Measurements from ENCODE around the gene BGLAP. TPM values are rescaled to one million over a fixed set of nuclear protein-coding genes. Genes with fewer than 3 reads are reported as not detected.

The BGLAP gene
- polyA plus RNA-seq, 1 of the 3 experiments (the other 2 are of a cell fraction) = 1.1 TPM

DNA sequence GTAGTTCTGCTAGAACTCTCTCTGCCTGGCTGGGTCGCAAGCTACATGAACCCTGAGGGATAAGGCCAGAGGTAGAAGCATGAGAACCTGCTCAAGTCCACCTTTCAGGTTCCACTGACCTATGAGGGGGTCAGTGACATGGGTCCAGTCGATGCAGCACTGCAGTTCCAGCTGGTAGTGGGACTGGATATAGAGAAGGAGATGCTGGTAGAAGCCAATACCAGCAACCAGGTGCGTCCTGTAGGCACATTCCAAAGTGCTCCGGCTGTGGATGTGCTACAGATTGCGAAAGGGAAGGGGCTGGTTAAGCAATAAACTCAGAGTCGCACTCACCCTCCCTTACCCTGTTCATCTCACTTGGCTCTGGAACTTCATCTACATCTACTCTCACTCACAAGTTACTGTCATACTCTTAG lies 35.0 kb downstream of the BGLAP start:
- ChIA-PET CTCF (interaction anchor here (1.4 to 1.5 kb wide), 4 partner anchors 17 to 131 kb away, joined by 3 to 5 read pairs (median 3); no protein-coding TSS in a partner anchor), POLR2A (interaction anchor here (1.0 kb wide), 1 partner anchor 19 kb away, joined by 3 read pairs; no protein-coding TSS in a partner anchor)
- H4K20me1 ChIP-seq (ENCODE audit: insufficient read depth) = peaks cover 31% of the 10 kb centered on the region
- 82% methylated on average over 6 of the region's 6 CpGs for WGBS (ENCODE audit: low lambda C conversion rate)
- no peak for TF ChIP-seq RXRA (IDR thresholded peaks at IDR 0.05; ENCODE audit: borderline replicate concordance, low read depth)
- TF ChIP-seq, protein P1, sequence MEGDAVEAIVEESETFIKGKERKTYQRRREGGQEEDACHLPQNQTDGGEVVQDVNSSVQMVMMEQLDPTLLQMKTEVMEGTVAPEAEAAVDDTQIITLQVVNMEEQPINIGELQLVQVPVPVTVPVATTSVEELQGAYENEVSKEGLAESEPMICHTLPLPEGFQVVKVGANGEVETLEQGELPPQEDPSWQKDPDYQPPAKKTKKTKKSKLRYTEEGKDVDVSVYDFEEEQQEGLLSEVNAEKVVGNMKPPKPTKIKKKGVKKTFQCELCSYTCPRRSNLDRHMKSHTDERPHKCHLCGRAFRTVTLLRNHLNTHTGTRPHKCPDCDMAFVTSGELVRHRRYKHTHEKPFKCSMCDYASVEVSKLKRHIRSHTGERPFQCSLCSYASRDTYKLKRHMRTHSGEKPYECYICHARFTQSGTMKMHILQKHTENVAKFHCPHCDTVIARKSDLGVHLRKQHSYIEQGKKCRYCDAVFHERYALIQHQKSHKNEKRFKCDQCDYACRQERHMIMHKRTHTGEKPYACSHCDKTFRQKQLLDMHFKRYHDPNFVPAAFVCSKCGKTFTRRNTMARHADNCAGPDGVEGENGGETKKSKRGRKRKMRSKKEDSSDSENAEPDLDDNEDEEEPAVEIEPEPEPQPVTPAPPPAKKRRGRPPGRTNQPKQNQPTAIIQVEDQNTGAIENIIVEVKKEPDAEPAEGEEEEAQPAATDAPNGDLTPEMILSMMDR (IDR thresholded peaks at IDR 0.05) = no peak
- no peak for TF ChIP-seq YY1 (IDR thresholded peaks at IDR 0.05; ENCODE audit: low read depth)
- TF ChIP-seq GATA2 (CRISPR knock-in tag; IDR thresholded peaks at IDR 0.05) = no peak
- no peak for TF ChIP-seq EZH2phosphoT487 (IDR thresholded peaks at IDR 0.05; ENCODE audit: borderline replicate concordance, low read depth)
- H3K9me2 ChIP-seq = no peaks in the 10 kb centered on the region
- no peak overlapping the region for H3K4me2 ChIP-seq
- H3K79me2 ChIP-seq (ENCODE audit: insufficient read depth) = peaks cover 48% of the 10 kb centered on the region
- no peak for DNase-seq
- no peak overlapping the region for H3K27ac ChIP-seq (ENCODE audit: low read depth in 2 of 2, low read length in 1 of 2)
- no peaks in the 10 kb centered on the region for H3K27me3 ChIP-seq (ENCODE audit: insufficient read depth)
- no peaks in the 10 kb centered on the region for H3K9me3 ChIP-seq
- H2AFZ ChIP-seq (ENCODE audit: low read depth) = no peak overlapping the region
- H3K4me1 ChIP-seq (ENCODE audit: control insufficient read depth in 1 of 2, insufficient read depth in 2 of 2, low read depth in 1 of 2, low read length in 1 of 2) = peaks cover 10 to 11% of the 10 kb centered on the region in 2 experiments; a peak in 2 of 4 replicates
- peaks cover 57 to 68% of the 10 kb centered on the region in 2 experiments for H3K36me3 ChIP-seq (replicated peaks in 1 of 2; ENCODE audit: control insufficient read depth in 1 of 2, insufficient read depth in 2 of 2, low read length in 1 of 2)
- H3F3A ChIP-seq (replicated peaks; ENCODE audit: insufficient read depth) = peaks cover 17% of the 10 kb centered on the region
- no peak overlapping the region for H3K4me3 ChIP-seq (ENCODE audit: low read depth in 2 of 2, low read length in 1 of 2)
- H3K9ac ChIP-seq = no peak overlapping the region

- WGBS (ENCODE audit: low lambda C conversion rate) = 98% methylated on average over 3 of the region's 3 CpGs
- no peak overlapping the region for H3K27ac ChIP-seq (ENCODE audit: low read depth in 2 of 2, low read length in 1 of 2)
- CTCF ChIA-PET = interaction anchor here (0.6 to 3.9 kb wide), 9 partner anchors 11 to 324 kb away, joined by 3 to 18 read pairs (median 4); no protein-coding TSS in a partner anchor
- peaks cover 14% of the 10 kb centered on the region for H3F3A ChIP-seq (replicated peaks; ENCODE audit: insufficient read depth)
- peaks cover 65% of the 10 kb centered on the region for H3K79me2 ChIP-seq (ENCODE audit: insufficient read depth)
- H3K27me3 ChIP-seq (ENCODE audit: insufficient read depth) = no peaks in the 10 kb centered on the region
- H3K4me3 ChIP-seq (ENCODE audit: low read depth in 2 of 2, low read length in 1 of 2) = no peak overlapping the region
- H3K4me2 ChIP-seq = no peak overlapping the region
- no peak for TF ChIP-seq RCOR1 (IDR thresholded peaks at IDR 0.05; ENCODE audit: low read length)
- peaks cover 31% of the 10 kb centered on the region for H4K20me1 ChIP-seq (ENCODE audit: insufficient read depth)
- H3K9me3 ChIP-seq = no peaks in the 10 kb centered on the region
- no peak overlapping the region for H2AFZ ChIP-seq (ENCODE audit: low read depth)
- H3K4me1 ChIP-seq (ENCODE audit: control insufficient read depth in 1 of 2, insufficient read depth in 2 of 2, low read depth in 1 of 2, low read length in 1 of 2) = peaks cover 10 to 17% of the 10 kb centered on the region in 2 experiments; a peak in 2 of 4 replicates
- H3K36me3 ChIP-seq (replicated peaks in 1 of 2; ENCODE audit: control insufficient read depth in 1 of 2, insufficient read depth in 2 of 2, low read length in 1 of 2) = peaks cover 35 to 43% of the 10 kb centered on the region in 2 experiments
- no peak for DNase-seq
- no peak overlapping the region for H3K9ac ChIP-seq
- POLR2A ChIA-PET = interaction anchor here (0.6 to 1.4 kb wide), 3 partner anchors 23 to 56 kb away, joined by 3 to 4 read pairs (median 4); no protein-coding TSS in a partner anchor
- no peaks in the 10 kb centered on the region for H3K9me2 ChIP-seq
Measured at GRCh38 chr1:156279837-156280236, 37.9 kb downstream of the BGLAP start.

- peak; percentile 36 for DNase-seq
- peak overlapping the region; percentile 67 to 87 for H3K4me3 ChIP-seq (ENCODE audit: low read depth in 2 of 2, low read length in 1 of 2)
- POLR2A ChIA-PET = interaction anchor here (1.1 to 2.3 kb wide), 2 partner anchors 42 to 68 kb away, joined by 4 to 9 read pairs; partner anchors contain the start of gene PMF1
Measured at GRCh38 chr1:156281281-156281680, 39.3 kb downstream of the BGLAP start.

More at GRCh38 chr1:156281281-156281680, 39.3 kb downstream of the BGLAP start:
- H3K4me2 ChIP-seq = peak overlapping the region; percentile 89
- peaks cover 31% of the 10 kb centered on the region for H4K20me1 ChIP-seq (ENCODE audit: insufficient read depth)
- peaks cover 25 to 33% of the 10 kb centered on the region in 2 experiments for H3K36me3 ChIP-seq (replicated peaks in 1 of 2; ENCODE audit: control insufficient read depth in 1 of 2, insufficient read depth in 2 of 2, low read length in 1 of 2)
- peaks cover 65% of the 10 kb centered on the region for H3K79me2 ChIP-seq (ENCODE audit: insufficient read depth)
- TF ChIP-seq MXI1 (IDR thresholded peaks at IDR 0.05; ENCODE audit: low read depth, low read length) (peak; percentile 99), SIN3A (IDR thresholded peaks at IDR 0.05; ENCODE audit: borderline replicate concordance, low read depth, low read length) (peak; percentile 92), MEF2A (IDR thresholded peaks at IDR 0.05; ENCODE audit: borderline replicate concordance, low read depth) (0 out of 2 replicates have a peak, but pooled peaks have one; percentile 32), MAX (IDR thresholded peaks at IDR 0.05; ENCODE audit: low read depth) (peak; percentile 71), ELF1 (IDR thresholded peaks at IDR 0.05) (no peak)
- no peak overlapping the region; the same call in 1 of the 2 replicates for H2AFZ ChIP-seq (ENCODE audit: low read depth)
- peak overlapping the region; percentile 69 to 83 for H3K27ac ChIP-seq (ENCODE audit: low read depth in 2 of 2, low read length in 1 of 2)
- H3F3A ChIP-seq (replicated peaks; ENCODE audit: insufficient read depth) = peaks cover 9% of the 10 kb centered on the region
- CTCF ChIA-PET = interaction anchor here (1.0 to 3.9 kb wide), 11 partner anchors 8 to 190 kb away, joined by 3 to 18 read pairs (median 4); no protein-coding TSS in a partner anchor
- no peaks in the 10 kb centered on the region for H3K9me2 ChIP-seq
- H3K9me3 ChIP-seq = no peaks in the 10 kb centered on the region
- 27% methylated on average over 3 of the region's 8 CpGs for WGBS (ENCODE audit: low lambda C conversion rate)
- no peaks in the 10 kb centered on the region for H3K27me3 ChIP-seq (ENCODE audit: insufficient read depth)
- peak overlapping the region; percentile 84 for H3K9ac ChIP-seq
- peaks cover 10 to 17% of the 10 kb centered on the region in 2 experiments; a peak in 2 of 4 replicates for H3K4me1 ChIP-seq (ENCODE audit: control insufficient read depth in 1 of 2, insufficient read depth in 2 of 2, low read depth in 1 of 2, low read length in 1 of 2)
